Stimulated activated CD4-positive, alpha-beta T cell treated with anti-CD3 and anti-CD28 coated beads, Interleukin-4, amount 100 ng/mL, for 48 hours (primary cell): Measurements from ENCODE around the gene IFNLR1.
"Not testable (repeated sequence)": the region's sequence is repeated elsewhere in the genome, so short reads cannot be mapped to it uniquely, and the experiment has no call there.

ENCODE experiments used
- DNase-seq, 2 donors: peaks; one replicate each; pipeline ENCODE4 v3.0.0-alpha.2; 2020; ENCODE audit warnings: low read depth in 2 of 2

IFNLR1 gene

DNA sequence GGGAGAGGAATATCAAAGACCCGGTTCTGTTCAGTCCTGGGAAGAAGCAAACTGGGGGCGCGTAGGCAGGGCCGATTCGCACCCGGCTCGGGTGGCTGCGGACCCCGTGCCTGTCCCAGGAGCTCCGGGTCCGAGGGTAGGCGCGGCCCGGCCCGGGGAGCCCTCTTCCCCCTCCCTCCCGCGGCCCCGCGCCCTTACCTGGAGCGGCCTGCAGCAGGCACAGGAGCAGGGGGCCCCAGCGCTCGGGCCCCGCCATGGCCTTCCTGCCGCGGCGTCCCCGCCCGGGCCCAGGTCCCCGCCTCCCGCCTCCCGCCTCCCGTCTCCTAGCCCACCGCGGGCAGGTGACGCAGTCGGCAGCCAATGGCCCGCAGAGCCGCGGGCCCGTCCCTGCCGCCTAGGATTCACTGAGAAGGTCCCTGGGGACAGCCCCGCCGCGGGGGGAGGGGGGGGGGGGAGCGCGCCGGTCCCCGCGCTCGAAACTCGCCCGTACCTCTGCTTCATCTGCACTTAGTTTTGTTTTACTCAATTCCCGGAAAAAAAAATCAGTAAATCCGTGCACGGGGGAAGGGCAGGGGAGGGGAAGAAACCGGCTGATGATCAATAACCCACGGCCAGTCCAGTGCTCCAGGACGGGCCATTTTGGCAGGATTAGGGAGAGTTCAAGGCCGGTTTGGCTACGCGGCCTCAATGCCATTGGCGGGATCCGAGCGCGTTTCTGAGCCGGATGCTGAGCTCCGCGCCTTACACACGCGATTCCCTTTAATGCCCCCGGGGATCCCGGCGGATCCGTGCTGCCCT lies at the start of gene IFNLR1:
TSS of gene IFNLR1 (minus strand) at position 297 of the 798 bp plus-strand sequence. CDS start at position 256, 41 bp downstream.
- DNase-seq = peak; percentile 66 to 77

DNA sequence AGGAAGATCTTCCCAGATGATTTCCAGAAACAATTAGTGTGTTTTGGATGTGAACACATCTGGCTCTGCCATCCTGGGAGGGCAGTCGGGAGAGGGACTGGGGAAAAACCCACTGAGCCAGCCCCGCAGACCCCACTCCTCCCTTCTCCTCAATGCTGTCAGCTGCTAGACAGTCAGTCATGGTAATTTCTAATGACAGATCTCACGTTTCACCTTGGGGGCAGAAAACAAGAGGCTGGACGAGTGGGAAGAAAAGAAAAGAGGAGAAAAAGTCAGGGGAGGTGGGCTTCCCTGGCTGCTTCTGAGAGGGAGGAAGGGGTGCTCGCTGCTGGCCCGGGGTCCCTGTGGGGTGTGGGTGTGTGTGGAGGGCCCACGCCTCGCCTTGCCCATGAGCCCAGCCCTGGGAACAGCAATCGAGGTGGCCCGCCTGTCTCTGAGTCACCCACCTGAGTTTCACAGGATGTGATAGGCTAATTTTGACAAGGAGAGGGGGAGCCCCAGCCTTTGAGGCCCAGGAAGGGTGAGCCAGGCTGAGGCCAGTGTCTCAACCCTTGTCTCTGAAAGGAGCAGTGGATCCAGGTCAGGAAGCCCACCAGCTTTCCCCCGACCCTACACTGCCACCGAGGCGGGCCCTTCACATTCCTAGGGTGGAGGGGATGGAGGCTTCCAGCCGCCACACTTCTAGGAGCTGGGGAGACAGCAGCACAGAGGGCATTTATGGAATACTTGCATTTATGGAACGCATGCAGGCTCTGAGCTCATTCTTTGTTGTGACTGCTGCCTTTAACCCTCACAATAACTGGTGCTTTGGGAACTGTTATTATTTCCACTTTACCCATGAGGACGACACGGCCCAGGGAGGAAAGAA lies 49.1 kb upstream of the IFNLR1 start:
- peak; percentile 51 to 53 for DNase-seq

DNA sequence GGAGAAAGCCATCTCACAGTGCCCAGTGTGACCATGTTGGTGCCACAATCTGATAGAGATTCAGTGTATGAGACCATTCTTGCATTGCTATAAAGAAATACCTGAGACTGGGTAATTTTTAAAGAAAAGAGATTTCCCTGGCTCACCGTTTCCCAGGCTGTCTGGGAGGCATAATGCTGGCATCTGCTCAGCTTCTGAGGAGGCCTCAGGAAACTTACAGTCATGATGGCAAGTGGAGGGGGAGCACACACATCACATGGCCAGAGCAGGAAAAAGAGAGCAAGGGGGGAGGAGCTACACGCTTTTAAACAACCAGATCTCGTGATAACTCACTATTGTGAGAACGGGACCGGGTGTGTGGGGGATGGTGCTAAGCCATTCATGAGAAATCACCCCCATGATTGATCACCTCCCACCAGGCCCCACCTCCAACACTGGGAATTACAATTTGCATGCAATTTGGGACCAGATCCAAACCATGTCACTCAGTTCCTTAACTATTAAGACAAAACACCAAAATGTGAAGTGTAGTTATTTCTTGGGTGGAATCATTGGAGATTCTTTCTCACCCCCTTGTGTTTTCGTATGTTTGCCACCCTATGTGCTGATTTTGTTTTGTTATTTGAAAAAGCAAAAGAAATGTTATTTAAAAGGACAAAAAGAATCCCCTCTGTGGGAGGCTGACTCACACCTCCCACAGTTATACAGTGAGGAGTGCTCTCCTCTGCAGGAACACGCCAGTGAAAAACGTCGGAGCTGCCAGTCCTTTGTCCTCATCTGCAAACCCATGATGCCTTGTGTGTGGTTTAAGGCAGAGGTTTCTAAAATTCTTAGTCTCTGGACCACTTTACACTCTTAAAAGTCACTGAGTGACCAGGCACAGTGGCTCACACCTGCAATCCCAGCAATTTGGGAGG lies 46.9 kb upstream of the IFNLR1 start:
- no peak for DNase-seq

DNA sequence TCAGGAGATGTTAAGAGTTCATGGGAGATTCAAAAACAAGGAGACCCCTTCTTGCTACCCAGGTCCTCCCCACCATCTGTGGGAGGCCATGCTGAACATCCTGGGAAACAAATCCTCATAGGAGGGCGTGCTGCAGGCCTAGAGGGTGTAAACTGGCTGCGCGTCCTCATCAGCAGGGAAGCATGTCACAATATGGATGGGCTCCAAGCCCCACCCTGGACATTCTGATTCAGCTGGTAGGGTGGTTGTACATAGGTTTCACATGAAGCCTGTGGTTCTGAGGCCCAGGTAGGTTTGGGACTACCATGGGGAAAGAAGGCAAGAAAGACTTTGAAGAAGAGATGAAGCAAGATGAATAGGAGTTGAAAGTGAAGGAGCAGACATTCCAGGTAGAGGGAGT lies 44.6 kb upstream of the IFNLR1 start:
- DNase-seq = no peak

DNA sequence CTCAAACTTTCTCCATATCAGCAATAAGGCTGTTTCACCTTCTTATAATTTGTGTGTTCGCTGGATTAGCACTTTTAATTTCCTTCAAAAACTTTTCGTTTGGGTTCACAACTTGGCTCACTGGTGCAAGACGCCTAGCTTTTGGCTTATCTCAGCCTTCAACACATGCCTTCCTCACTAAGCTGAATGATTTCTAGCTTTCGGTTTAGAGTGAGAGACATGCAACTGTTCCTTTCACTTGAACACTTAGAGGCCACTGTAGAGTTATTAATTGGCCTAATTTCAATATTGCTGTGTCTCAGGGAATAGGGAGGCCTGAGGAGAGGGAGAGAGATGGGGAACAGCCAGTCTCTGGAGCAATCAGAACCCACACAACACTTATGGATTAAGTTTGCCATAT lies 41.2 kb upstream of the IFNLR1 start:
- no peak for DNase-seq

DNA sequence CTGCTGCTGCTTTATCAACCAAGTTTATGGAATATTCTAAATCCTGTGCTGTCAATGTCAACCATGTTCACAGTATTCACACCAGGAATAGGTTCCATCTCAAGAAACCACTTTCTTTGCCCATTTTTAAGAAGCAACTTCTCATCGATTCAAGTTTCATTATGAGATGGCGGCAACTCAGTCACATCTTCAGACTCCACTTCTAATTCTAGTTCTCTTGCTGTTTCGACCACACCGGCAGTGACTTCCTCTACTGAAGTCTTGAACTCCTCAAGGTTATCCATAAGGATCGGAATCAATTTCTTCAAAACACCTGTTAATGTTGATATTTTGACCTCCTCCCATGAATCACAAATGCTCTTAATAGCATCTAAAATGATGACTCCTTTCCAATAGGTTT lies 39.7 kb upstream of the IFNLR1 start:
- DNase-seq = no peak

DNA sequence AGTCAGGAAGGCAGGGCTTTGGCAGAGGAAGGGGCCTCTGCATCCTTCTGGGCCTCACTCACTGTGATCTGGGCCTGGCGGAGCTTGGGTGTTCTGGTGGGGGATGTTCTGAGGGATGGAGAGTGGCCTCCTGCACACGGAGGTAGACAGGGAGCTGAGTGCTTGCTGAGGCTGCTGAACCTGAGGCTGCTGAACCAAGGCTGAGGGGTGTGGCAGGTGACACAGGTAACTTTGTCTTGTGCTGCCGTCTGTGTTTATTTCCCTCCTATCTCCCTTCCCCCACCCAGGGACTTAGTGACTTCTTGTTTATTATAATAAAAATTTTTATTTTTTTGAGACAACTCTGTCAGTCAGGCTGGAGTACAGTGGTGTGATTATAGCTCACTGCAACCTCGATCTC lies 37.7 kb upstream of the IFNLR1 start:
- DNase-seq = no peak

DNA sequence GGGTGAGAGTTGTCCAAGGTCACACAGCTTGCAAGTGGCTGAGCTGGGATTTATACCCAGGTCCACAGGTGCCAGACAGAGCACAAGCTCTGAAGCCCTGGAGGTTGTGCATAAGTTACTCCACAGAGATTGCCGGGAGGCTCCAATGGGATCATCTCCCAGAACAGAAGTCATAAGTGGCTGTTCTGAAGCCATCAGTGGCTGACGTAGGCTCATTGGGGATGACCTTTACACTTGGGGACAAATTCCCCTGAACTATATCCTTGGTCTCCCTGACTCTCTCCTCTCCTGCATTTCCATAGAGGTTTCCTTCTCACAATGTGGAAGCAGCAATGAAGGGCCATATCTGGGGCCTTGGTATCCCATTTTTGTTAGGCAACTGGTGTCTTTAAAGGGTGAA lies 37.0 kb upstream of the IFNLR1 start:
- no peak for DNase-seq

DNA sequence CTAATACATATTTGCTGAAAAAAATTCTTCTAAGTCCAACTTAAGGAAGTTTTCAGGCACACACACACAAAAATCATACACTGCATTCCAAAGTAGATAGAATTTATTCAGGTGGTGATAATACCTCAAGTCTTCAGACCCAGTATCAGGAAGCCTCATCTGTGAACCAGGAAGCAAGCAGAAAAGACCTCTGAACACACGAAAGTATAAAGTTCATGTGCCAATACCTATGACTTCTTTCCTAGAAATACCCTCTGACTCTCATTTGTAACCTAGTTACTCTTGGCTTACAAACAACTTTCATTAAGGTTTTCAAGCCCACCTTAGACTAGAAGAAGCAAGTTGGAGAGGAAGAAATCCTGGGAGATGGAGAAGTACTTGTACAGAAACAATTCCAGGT lies 35.7 kb upstream of the IFNLR1 start:
- no peak for DNase-seq

DNA sequence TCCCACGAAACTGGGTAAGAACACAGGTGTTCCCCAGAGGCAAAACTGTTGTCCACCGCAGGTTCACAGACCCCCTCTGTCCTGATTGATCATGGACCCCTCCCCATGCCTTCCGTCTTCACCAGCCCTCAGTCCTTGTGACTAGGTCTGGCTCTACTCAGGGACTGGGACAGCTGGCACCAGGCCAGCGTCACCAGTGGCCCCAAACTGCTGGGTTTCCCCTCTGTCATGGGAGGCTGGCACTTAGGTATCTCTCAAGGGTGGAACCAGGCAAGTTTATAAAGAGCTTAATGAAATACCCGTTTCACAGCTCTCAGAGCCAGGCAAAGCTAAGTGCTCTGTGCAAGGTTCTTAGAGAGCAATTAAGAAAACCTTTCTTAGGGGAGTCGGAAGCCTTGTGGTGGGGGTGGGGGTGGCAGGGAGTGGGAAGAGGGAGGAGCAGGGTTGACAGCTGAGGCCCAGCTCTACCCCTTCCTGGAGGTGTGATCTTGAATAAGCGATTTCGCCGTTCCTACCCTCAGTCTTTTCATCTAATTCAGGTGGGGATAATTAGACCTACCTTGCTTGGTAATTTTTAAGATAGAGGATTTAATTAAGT lies 35.0 kb upstream of the IFNLR1 start:
- no peak for DNase-seq

DNA sequence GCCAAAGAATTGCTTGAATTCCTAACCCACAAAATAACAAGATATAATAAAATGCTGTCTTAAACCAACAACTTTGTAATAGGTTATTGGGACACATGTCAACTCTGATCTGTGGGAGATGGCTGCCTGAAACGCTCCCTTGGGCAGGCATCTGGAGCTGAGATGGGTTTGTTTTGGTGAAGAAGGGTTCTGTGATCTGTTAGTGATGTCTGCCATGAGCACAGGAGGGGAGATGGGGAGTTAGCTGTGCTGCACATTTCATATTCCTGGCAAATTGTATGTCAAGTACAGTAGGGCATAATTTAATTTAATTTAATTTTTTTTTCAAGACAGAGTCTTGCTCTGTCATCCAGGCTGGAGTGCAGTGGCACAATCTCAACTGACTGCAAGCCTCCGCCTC lies 34.2 kb upstream of the IFNLR1 start:
- DNase-seq = no peak

DNA sequence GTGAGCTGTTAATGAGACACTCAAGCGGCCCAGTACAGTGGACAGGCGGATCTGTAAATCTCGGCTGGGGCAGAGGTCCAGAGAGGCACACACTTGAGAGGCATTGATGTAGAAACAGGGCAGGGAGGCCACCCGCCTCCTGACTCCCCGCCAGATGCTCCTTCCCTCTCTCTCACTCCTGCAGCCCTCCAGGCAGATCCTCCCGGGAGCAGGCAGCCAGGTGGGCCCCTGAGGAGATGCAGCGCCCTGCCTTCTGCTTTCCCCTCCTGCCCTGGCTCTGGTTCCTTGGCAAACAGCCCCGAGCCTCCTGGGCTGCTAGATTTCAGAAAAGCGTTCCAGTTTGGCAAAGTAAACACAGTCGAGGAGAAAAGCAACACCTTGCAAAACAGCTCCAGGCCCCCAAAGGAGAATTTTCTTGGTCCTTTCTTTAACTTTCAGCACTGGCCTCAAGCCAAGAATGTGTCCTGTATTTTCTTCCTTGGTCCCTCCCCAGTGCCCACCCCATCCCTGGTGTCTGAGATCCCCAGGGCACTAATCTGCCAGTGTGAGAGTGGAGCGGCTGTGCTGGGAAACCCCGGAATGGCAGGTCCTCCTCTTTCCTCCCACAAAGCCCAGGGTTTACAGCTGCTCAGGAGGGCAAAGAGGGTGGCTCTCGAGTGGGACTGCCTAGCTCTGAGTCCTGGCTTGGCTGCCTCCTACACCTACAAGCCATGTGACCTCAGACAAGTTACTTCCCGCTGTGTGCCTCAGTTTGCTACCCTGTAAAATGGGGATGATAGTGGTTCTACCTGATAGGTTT lies 29.4 kb upstream of the IFNLR1 start:
- no peak for DNase-seq

DNA sequence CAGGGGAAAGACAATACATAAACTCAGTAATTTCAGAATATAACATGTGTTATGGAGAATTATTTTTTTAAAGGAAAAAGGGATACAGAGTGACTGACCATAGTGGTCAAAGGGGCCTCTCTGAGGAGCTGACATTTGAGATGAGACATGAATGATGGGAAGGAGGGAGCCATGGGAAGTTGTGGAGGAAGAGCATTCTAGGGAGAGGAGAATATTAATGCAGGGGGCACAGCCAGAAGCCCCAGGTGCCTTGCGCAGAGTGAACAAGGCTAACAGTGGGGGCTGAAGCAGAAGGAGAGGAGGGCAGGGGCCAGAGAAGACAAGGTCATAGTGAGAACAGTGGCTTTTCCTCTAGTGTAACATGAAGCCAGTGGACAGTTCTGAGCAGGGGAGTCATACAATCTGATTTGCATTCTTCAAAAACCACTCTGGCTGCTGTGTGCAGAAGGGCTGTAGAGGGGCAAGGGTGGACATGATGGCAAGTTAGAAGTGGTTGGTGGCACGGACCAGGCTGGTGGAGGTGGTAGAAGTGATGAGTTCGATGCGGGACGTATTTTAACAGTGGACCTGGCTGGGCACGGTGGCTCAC lies 28.2 kb upstream of the IFNLR1 start:
- DNase-seq = no peak

DNA sequence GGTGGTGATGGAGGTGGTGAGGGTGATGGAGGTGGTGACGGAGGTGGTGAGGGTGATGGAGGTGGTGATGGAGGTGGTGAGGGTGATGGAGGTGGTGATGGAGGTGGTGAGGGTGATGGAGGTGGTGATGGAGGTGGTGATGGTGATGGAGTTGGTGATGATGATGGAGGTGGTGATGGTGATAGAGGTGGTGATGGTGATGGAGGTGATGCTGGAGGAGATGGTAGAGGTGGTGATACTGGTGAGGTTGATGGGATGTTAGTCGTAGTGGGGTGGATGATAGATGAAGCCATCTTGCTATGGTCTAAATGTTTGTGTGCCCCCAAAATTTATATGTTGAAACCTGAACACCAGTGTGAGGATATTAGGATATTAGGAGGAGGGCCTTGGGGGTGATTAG lies 25.3 kb upstream of the IFNLR1 start:
- no peak for DNase-seq

DNA sequence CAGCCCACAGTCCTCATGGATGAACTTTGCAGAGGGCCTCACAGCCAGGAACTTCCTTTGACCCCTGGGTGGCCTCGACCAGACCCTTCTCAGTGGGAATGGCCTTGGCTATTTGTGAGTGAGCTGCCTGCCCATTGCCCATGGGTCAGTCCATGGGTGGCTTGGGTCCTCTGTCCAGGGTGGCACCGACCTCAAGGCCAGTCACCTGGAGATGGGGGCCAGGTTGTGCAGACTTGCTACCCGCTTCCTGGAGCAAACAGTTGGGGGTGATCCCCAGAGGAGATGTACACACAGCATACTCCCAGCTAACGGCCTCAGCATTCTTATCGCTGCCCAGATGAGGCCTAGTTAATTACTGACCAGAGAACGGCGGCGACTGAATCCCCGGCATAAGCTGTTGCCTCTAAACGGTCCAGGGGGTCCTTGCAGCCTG lies 23.1 kb upstream of the IFNLR1 start:
- DNase-seq = no peak

DNA sequence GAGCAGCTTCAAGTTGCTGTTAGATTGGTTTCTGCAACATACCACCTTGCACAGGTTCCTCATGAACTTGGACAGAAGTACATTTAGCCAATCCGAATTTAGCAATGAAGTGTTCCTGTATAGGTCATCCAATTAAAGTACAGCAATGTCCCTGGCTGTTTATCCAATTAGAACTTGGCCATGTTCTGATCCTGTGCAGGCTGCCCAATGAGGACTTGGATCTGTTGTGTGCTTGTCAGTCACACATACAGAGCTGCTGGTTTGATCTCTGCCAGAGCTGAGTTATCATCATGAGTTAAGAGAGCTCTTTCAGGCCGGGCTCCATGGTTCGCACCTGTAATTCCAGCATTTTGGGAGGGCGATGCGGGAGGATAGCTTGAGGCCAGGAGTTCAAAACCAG lies 22.0 kb upstream of the IFNLR1 start:
- DNase-seq = no peak

DNA sequence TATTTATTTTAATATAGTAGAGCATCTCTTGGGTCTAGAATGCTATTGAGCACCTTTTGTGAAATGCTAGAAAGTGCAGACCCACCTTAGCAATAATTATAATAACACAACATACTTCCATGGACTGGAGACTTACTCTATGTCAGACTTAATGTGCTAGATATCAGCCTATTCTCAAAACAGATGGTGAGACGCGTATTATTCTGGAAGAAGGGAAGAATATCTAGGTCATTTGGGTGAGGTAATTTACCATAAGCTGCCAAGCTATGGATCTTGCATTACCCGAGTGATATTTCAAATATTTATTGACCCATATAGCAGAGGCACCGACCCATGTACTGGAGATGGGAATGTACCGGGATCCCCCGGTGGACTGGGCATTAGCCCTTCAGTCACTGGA lies 20.6 kb upstream of the IFNLR1 start:
- no peak for DNase-seq

DNA sequence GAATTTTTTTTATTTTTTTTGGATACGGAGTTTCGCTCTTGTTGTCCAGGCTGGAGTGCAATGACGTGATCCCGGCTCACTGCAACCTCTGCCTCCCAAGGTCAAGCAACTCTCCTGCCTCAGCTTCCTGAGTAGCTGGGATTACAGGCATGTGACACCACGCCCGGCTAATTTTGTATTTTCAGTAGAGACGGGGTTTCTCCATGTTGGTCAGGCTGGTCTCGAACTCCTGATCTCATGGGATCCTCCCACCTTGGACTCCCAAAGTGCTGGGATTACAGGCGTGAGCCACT lies 20.3 kb upstream of the IFNLR1 start:
- DNase-seq = not testable (repeated sequence)

DNA sequence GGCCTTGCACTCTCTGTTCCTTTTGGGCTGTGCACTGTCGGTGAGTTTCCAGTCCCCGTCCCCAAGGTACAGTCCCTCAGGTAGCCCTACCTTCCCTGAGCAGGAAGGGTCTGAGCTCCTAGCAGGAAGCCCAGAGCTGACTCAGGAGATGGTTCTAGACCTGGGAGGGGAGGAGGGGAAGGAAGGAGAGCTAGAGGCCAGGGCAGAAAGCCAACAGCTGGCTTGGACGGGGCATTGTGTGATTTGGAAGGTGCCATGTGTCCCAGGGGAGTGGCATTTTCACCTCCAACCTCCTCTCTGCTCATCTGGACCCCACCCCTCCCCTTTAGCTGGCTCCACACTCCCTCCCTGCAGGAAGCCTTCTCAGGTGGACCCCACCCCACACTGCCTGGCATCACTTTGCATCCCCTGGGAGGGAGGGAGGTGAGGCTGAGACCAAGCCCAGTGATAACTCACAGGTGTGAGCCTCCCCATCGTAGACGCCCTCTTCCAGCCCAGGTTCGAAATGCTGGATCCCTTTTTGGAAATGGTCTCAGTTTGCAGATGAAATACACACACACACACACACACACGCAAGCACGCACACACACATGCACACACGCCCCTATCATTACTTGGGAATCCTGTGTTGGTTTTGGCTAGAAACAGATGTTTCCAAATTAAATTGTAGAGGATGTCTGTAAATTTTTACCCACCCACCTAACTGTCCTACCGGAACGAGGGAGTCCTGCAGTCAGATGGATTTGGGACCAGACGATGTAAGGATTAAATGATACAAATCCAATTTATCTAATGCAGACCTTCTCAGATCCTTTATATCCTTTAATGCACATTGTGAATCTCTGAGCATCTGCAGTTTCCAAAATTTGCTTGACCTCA lies 19.7 kb upstream of the IFNLR1 start:
- no peak for DNase-seq

DNA sequence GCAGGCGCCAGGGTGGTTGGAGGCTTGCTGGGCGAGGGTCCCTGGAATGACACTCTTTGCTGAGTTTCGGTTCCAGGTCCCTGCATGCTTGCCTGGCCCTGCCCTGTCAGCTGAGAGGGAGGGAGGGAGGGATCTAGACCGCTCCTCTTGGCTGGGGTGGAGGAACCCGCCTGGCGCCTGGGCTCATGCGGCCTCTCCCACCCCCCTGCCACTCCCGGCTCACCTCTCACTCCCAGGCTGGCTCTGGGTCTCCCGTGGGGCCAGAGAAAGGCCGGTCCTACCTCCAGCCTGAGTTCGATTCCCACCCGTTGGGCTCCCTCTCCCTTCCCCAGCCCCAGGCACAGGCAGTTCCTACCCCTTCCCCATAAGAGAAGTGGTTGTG lies 19.0 kb upstream of the IFNLR1 start:
- no peak for DNase-seq
